Stomach smooth muscle (tissue), 2 donors: ENCODE measurements around the gene GPR179.

Experiments used
- H3K27ac ChIP-seq: one replicate; pipeline ENCODE4 v1.7.0; 2013; ENCODE audit warnings: mild to moderate bottlenecking, low read length, inconsistent platforms
- H3K27me3 ChIP-seq, 2 donors: one replicate each; pipeline ENCODE4 v1.7.0; 2013; ENCODE audit warnings: low read length in 2 of 2; ENCODE audit not compliant: insufficient read depth in 2 of 2, control insufficient read depth in 1 of 2
- H3K36me3 ChIP-seq, 2 donors: one replicate each; pipeline ENCODE4 v1.7.0; 2013; ENCODE audit warnings: low read length in 2 of 2; ENCODE audit not compliant: control insufficient read depth in 2 of 2, insufficient read depth in 2 of 2
- H3K4me1 ChIP-seq: one replicate; pipeline ENCODE4 v1.7.0; 2013; ENCODE audit warnings: low read length; ENCODE audit not compliant: control insufficient read depth, insufficient read depth
- H3K4me3 ChIP-seq, 2 donors: one replicate each; pipeline ENCODE4 v1.7.0; 2013; ENCODE audit warnings: low read length in 2 of 2
- H3K9ac ChIP-seq, 2 donors: one replicate each; pipeline ENCODE4 v1.7.0; 2013; ENCODE audit warnings: low read length in 2 of 2, mild to moderate bottlenecking in 1 of 2
- H3K9me3 ChIP-seq, 2 donors: one replicate each; pipeline ENCODE4 v1.7.0; 2013; ENCODE audit warnings: low read length in 2 of 2; ENCODE audit not compliant: control insufficient read depth in 2 of 2
- donor health status: healthy.
- donor health status: Pancreatic carcinoma.

The GPR179 gene

GRCh38 chr17:38341035-38341721 is 2.6 kb downstream of the GPR179 start:
- no peak overlapping the region for H3K4me3 ChIP-seq
- no peak overlapping the region for H3K27ac ChIP-seq

GRCh38 chr17:38339891-38340290 is 3.9 kb downstream of the GPR179 start:
- Histone ChIP-seq H3K9ac (no peak overlapping the region), H3K36me3 (no peaks in the 10 kb centered on the region), H3K27ac (no peak overlapping the region), H3K27me3 (peaks cover 0 to 2% of the 10 kb centered on the region in 2 donors), H3K4me3 (no peak overlapping the region), H3K4me1 (no peaks in the 10 kb centered on the region), H3K9me3 (no peaks in the 10 kb centered on the region)

More at GRCh38 chr17:38341035-38341721, 2.6 kb downstream of the GPR179 start:
- H3K9me3 ChIP-seq: no peaks in the 10 kb centered on the region
- H3K36me3 ChIP-seq: no peaks in the 10 kb centered on the region
- H3K9ac ChIP-seq: no peak overlapping the region
- no peaks in the 10 kb centered on the region for H3K4me1 ChIP-seq
- H3K27me3 ChIP-seq: peaks cover 0 to 2% of the 10 kb centered on the region in 2 donors

- no peaks in the 10 kb centered on the region for H3K36me3 ChIP-seq
- H3K4me3 ChIP-seq: no peak overlapping the region
- no peak overlapping the region for H3K9ac ChIP-seq
- no peaks in the 10 kb centered on the region for H3K9me3 ChIP-seq
- no peaks in the 10 kb centered on the region for H3K4me1 ChIP-seq
- H3K27ac ChIP-seq: no peak overlapping the region
- peaks cover 3 to 10% of the 10 kb centered on the region in 2 donors for H3K27me3 ChIP-seq
Observed at GRCh38 chr17:38338535-38338934, 5.2 kb downstream of the GPR179 start.

GRCh38 chr17:38338053-38338452 is 5.7 kb downstream of the GPR179 start:
- H3K9ac ChIP-seq: no peak overlapping the region
- H3K27ac ChIP-seq: no peak overlapping the region
- H3K27me3 ChIP-seq: peaks cover 3 to 14% of the 10 kb centered on the region in 2 donors
- no peak overlapping the region for H3K4me3 ChIP-seq
- H3K9me3 ChIP-seq: no peaks in the 10 kb centered on the region
- H3K4me1 ChIP-seq: no peaks in the 10 kb centered on the region
- H3K36me3 ChIP-seq: no peaks in the 10 kb centered on the region

- Histone ChIP-seq H3K4me3 (no peak overlapping the region), H3K4me1 (no peaks in the 10 kb centered on the region), H3K27me3 (peaks cover 3 to 19% of the 10 kb centered on the region in 2 donors), H3K9me3 (no peaks in the 10 kb centered on the region), H3K36me3 (no peaks in the 10 kb centered on the region), H3K9ac (no peak overlapping the region), H3K27ac (no peak overlapping the region)
Observed at GRCh38 chr17:38336838-38337237, 6.9 kb downstream of the GPR179 start.

- Histone ChIP-seq H3K4me3 (no peak overlapping the region), H3K27me3 (peaks cover 9 to 19% of the 10 kb centered on the region in 2 donors), H3K9ac (no peak overlapping the region), H3K36me3 (no peaks in the 10 kb centered on the region), H3K27ac (no peak overlapping the region), H3K4me1 (no peaks in the 10 kb centered on the region), H3K9me3 (no peaks in the 10 kb centered on the region)
Observed at GRCh38 chr17:38334480-38335364, 9.0 kb downstream of the GPR179 start.

- no peaks in the 10 kb centered on the region for H3K9me3 ChIP-seq
- no peak overlapping the region for H3K9ac ChIP-seq
- no peaks in the 10 kb centered on the region for H3K36me3 ChIP-seq
- no peak overlapping the region for H3K4me3 ChIP-seq
- H3K27ac ChIP-seq: no peak overlapping the region
- peaks cover 9 to 23% of the 10 kb centered on the region in 2 donors for H3K27me3 ChIP-seq
- no peaks in the 10 kb centered on the region for H3K4me1 ChIP-seq
Observed at GRCh38 chr17:38333635-38334295, 10.0 kb downstream of the GPR179 start.

- H3K9ac ChIP-seq: no peak overlapping the region
- no peak overlapping the region for H3K4me3 ChIP-seq
- H3K27me3 ChIP-seq: peaks cover 9 to 23% of the 10 kb centered on the region in 2 donors
- no peaks in the 10 kb centered on the region for H3K4me1 ChIP-seq
- no peak overlapping the region for H3K27ac ChIP-seq
- H3K9me3 ChIP-seq: no peaks in the 10 kb centered on the region
- H3K36me3 ChIP-seq: no peaks in the 10 kb centered on the region
Observed at GRCh38 chr17:38332735-38333134, 11.0 kb downstream of the GPR179 start.

- Histone ChIP-seq H3K27me3 (peaks cover 9 to 23% of the 10 kb centered on the region in 2 donors), H3K36me3 (no peaks in the 10 kb centered on the region), H3K9ac (no peak overlapping the region), H3K4me3 (no peak overlapping the region), H3K4me1 (no peaks in the 10 kb centered on the region), H3K9me3 (no peaks in the 10 kb centered on the region), H3K27ac (no peak overlapping the region)
Observed at GRCh38 chr17:38330941-38331411, 12.8 kb downstream of the GPR179 start.

- H3K27me3 ChIP-seq: peaks cover 9 to 23% of the 10 kb centered on the region in 2 donors
Observed at GRCh38 chr17:38329808-38330730, 13.7 kb downstream of the GPR179 start.

More at GRCh38 chr17:38329808-38330730, 13.7 kb downstream of the GPR179 start:
- H3K4me3 ChIP-seq: no peak overlapping the region
- H3K4me1 ChIP-seq: no peaks in the 10 kb centered on the region
- H3K27ac ChIP-seq: no peak overlapping the region
- no peaks in the 10 kb centered on the region for H3K9me3 ChIP-seq
- H3K36me3 ChIP-seq: no peaks in the 10 kb centered on the region
- no peak overlapping the region for H3K9ac ChIP-seq
